Progenitor cell of endocrine pancreas (in vitro differentiated cells): ENCODE results near the gene METTL16. TPM values are rescaled to one million over a fixed set of nuclear protein-coding genes. Genes with fewer than 3 reads are reported as not detected.

Source experiments
- DNase-seq: peaks from one replicate; pipeline ENCODE4 v3.0.0; 2021; ENCODE audit warnings: low spot score; ENCODE audit not compliant: unreplicated experiment
- H3K27ac Mint-ChIP-seq: 2 replicates; pipeline ENCODE4 v1.8.0; 2021; ENCODE audit warnings: mild to moderate bottlenecking, moderate library complexity, mixed read lengths
- H3K27me3 Mint-ChIP-seq: 2 replicates; pipeline ENCODE4 v1.8.0; 2021; ENCODE audit warnings: mixed read lengths
- H3K36me3 Mint-ChIP-seq: 2 replicates; pipeline ENCODE4 v1.8.0; 2022; ENCODE audit warnings: mixed read lengths; ENCODE audit not compliant: insufficient read depth
- H3K4me1 Mint-ChIP-seq: 2 replicates; pipeline ENCODE4 v1.8.0; 2021; ENCODE audit warnings: low read depth, mixed read lengths
- H3K4me3 Mint-ChIP-seq: 2 replicates; pipeline ENCODE4 v1.8.0; 2021; ENCODE audit warnings: low read depth, mild to moderate bottlenecking, moderate library complexity, mixed read lengths
- H3K9me3 Mint-ChIP-seq: 2 replicates; pipeline ENCODE4 v1.8.0; 2021; ENCODE audit warnings: low read depth, mixed read lengths
- total RNA-seq: library from RNA; stranded (reverse); gene quantifications from 2 replicates; pipeline ENCODE4 v1.2.1, GENCODE V29; 2021
- TF ChIP-seq, protein P1 (sequence below): fragments of 200-600 bp; sonication (generic); IDR thresholded peaks from one replicate; pipeline ENCODE4 v1.5.0; 2021; ENCODE audit warnings: antibody characterized with exemption, mild to moderate bottlenecking; ENCODE audit not compliant: unreplicated experiment

The METTL16 gene
- total RNA-seq, 1 donor from 2014 or later: 43.8 TPM

DNA sequence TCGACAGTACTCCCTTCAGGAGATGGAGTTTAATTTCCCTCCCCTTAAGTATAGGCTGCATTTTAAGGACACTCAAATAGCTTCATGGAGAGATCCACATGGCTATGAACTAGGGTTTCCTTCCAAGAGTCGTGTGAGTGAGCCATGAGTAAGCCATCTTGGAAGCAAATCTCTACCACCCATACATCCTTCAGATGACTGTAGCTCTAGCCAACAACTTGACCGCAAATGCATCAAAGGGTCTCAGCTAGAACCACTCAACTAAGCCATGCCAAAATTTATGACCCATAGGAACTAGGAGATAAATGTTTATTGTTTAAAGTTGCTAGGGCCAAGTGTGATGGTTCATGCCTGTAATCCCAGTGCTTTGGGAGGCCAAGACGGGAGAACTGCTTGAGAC is 43.4 kb downstream of the METTL16 start:
- peaks cover 26% of the 10 kb centered on the region for H3K36me3 Mint-ChIP-seq

DNA sequence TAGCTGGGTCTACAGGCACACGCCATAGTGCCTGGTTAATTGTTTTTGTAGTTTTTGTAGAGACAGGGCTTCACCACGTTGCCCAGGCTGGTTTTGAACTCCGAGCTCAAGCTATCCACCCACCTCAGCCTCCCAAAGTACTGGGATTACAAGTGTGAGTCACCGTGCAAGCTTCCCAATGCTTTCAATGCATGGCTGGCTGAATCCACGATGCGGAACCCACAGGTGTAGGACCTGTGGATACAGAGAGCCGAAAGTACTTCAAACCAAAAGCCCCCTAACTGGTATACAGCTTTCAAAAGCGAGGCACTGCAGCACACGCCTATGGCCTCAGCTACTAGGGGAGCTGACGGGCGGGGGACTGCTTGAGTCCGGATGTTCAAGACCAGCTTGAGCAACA is 44.8 kb downstream of the METTL16 start:
- no peak for DNase-seq
- H3K4me1 Mint-ChIP-seq: peaks cover 1% of the 10 kb centered on the region
- H3K4me3 Mint-ChIP-seq: no peak overlapping the region
- H3K36me3 Mint-ChIP-seq: peaks cover 28% of the 10 kb centered on the region
- H3K9me3 Mint-ChIP-seq: no peaks in the 10 kb centered on the region
- no peak overlapping the region for H3K27ac Mint-ChIP-seq
- no peaks in the 10 kb centered on the region for H3K27me3 Mint-ChIP-seq
- TF ChIP-seq, protein P1, sequence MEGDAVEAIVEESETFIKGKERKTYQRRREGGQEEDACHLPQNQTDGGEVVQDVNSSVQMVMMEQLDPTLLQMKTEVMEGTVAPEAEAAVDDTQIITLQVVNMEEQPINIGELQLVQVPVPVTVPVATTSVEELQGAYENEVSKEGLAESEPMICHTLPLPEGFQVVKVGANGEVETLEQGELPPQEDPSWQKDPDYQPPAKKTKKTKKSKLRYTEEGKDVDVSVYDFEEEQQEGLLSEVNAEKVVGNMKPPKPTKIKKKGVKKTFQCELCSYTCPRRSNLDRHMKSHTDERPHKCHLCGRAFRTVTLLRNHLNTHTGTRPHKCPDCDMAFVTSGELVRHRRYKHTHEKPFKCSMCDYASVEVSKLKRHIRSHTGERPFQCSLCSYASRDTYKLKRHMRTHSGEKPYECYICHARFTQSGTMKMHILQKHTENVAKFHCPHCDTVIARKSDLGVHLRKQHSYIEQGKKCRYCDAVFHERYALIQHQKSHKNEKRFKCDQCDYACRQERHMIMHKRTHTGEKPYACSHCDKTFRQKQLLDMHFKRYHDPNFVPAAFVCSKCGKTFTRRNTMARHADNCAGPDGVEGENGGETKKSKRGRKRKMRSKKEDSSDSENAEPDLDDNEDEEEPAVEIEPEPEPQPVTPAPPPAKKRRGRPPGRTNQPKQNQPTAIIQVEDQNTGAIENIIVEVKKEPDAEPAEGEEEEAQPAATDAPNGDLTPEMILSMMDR: no peak

More for the DNA sequence above, 43.4 kb downstream of the METTL16 start:
- Mint-ChIP-seq H3K4me1 (peaks cover 1% of the 10 kb centered on the region), H3K9me3 (no peaks in the 10 kb centered on the region), H3K27me3 (no peaks in the 10 kb centered on the region), H3K4me3 (no peak overlapping the region), H3K27ac (no peak overlapping the region)
- DNase-seq: no peak
- TF ChIP-seq, protein P1: no peak

DNA sequence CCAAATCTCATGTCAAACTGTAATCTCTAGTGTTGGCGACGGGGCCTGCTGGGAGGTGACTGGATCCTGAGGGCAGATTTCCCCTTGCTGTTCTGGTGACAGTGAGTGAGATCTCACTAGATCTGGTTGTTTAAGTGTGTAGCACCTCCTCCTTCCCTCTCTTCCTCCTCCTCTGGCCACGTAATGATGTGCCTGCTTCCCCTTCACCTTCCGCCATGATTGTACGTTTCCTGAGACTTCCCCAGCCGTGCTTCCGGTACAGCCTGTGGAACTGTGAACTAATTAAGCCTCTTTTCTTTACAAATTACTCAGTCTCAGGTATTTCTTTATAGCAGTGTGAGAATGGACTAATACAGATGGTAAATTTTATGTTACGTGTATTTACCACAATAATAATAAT is 49.2 kb downstream of the METTL16 start:
- no peaks in the 10 kb centered on the region for H3K27me3 Mint-ChIP-seq
- H3K4me1 Mint-ChIP-seq: peaks cover 1% of the 10 kb centered on the region
- H3K27ac Mint-ChIP-seq: no peak overlapping the region
- H3K4me3 Mint-ChIP-seq: no peak overlapping the region
- H3K9me3 Mint-ChIP-seq: no peaks in the 10 kb centered on the region
- peaks cover 20% of the 10 kb centered on the region for H3K36me3 Mint-ChIP-seq
- DNase-seq: no peak
- TF ChIP-seq, protein P1: no peak

DNA sequence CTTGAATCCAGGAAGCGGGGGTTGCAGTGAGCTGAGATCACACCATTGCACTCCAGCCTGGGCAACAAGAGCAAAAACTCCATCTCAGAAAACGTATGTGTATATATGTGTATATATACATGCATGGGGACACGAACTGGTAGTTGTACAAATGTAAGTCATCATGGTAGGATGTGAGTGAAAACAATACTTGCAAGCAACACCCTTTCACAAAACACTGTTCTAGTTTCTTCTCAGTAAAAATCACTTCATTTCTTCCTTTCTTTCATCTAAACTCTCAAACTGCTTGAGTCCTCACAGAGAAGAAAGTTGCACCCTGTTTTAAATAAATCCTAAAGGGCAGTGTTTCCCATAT is 51.8 kb downstream of the METTL16 start:
- Mint-ChIP-seq H3K4me1 (no peaks in the 10 kb centered on the region), H3K4me3 (no peak overlapping the region), H3K9me3 (no peaks in the 10 kb centered on the region), H3K27me3 (no peaks in the 10 kb centered on the region), H3K36me3 (peaks cover 20% of the 10 kb centered on the region), H3K27ac (no peak overlapping the region)
- TF ChIP-seq, protein P1: no peak
- no peak for DNase-seq

DNA sequence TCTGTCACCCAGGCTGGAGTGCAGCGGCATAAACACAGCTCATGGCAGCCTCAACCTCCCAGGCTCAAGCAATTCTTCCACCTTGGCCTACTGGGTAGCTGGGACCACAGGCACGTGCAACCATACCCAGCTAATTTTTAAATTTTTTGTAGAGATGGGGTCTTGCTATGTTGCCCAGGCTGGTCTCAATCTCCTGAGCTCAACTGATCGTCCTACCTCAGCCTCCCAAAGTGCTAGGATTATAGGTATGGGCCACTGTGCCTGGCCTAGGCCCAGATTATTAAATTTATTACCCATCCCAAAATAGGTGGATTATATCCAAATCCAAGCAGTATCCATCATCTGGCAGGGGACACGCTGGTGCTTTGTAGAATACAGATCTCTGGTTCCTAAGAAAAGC is 53.8 kb downstream of the METTL16 start:
- Mint-ChIP-seq H3K9me3 (no peaks in the 10 kb centered on the region), H3K36me3 (peaks cover 11% of the 10 kb centered on the region), H3K4me1 (no peaks in the 10 kb centered on the region), H3K27ac (no peak overlapping the region), H3K4me3 (no peak overlapping the region), H3K27me3 (no peaks in the 10 kb centered on the region)
- TF ChIP-seq, protein P1: no peak
- DNase-seq: no peak

DNA sequence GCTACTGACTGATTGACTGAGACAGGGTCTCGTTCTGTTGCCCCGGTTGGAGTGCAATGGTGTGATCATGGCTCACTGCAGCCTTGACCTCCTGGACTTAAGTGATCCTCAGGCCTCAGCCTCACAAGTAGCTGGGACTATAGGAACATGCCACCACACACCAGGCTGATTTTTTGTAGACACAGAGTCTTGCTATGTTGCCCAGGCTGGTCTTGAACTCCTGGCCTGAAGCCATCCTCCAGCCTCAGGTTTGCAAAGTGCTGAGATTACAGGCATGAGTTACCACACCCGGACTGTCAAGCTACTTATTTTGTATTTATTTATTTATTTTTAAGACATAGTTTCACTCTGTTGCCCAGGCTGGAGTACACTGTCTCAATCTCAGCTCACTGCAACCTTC is 55.2 kb downstream of the METTL16 start:
- Mint-ChIP-seq H3K27me3 (no peaks in the 10 kb centered on the region), H3K4me1 (no peaks in the 10 kb centered on the region), H3K27ac (no peak overlapping the region), H3K9me3 (no peaks in the 10 kb centered on the region), H3K4me3 (no peak overlapping the region), H3K36me3 (peaks cover 6% of the 10 kb centered on the region)
- DNase-seq: no peak
- TF ChIP-seq, protein P1: no peak
